Esophagus squamous epithelium (tissue), 5 donors: Measurements from ENCODE around the gene TM4SF1. TPM values are rescaled to one million over a fixed set of nuclear protein-coding genes. Genes with fewer than 3 reads are reported as not detected.

Source experiments
- DNase-seq: peaks from one replicate; lab custom pipeline; 2025; lab: John Stamatoyannopoulos, UW
- H3K27ac ChIP-seq, 4 donors: fragments of 200-600 bp; sonication (generic); one replicate each; pipeline ENCODE4 v1.5.1; 2016 to 2019; ENCODE audit warnings: mild to moderate bottlenecking in 1 of 4
- H3K27me3 ChIP-seq, 4 donors: fragments of 200-600 bp; sonication (generic); 1 replicate in 3 of 4; 2 replicates in 1 of 4; pipeline versions ENCODE4 v1.5.1 to v1.6.0; 2017 to 2021; ENCODE audit warnings: antibody characterized with exemption in 1 of 4
- H3K36me3 ChIP-seq, 3 donors: fragments of 200-600 bp; sonication (generic); one replicate each; pipeline ENCODE4 v1.5.1; 2016 to 2019
- H3K4me1 ChIP-seq, 3 donors: fragments of 200-600 bp; sonication (generic); one replicate each; pipeline ENCODE4 v1.5.1; 2017 to 2019
- H3K4me3 ChIP-seq, 4 donors: fragments of 200-600 bp; sonication (generic); 1 replicate in 3 of 4; 2 replicates in 1 of 4; pipeline ENCODE4 v1.5.1; 2016 to 2019; ENCODE audit warnings: mild to moderate bottlenecking in 2 of 4, moderate library complexity in 1 of 4
- H3K9me3 ChIP-seq, 3 donors: fragments of 200-600 bp; sonication (generic); one replicate each; pipeline ENCODE4 v1.5.1; 2016 to 2019
- POLR2A ChIP-seq, 4 donors: fragments of 450-650 bp; IDR thresholded peaks; one replicate each; pipeline ENCODE4 v1.6.1; 2017; ENCODE audit warnings: antibody characterized with exemption in 4 of 4, mild to moderate bottlenecking in 4 of 4, moderate library complexity in 3 of 4
- whole genome bisulfite sequencing, 2 donors: methylation state at CpG; one replicate each; pipeline ENCODE4 v1.1.5; 2018; 5-methylcytosine and 5-hydroxymethylcytosine counted together
- intact Hi-C: fragments of 100-400 bp; cut with DNase I; formaldehyde crosslinking; loops from one replicate; pipeline ENCODE4 v1.15.0; 2022
- total RNA-seq, 4 donors: library from RNA; depleted of rRNA; stranded (reverse); fragments of >200 nt; gene quantifications; one replicate each; pipeline ENCODE4 v1.1.0, GENCODE V29; 2016
- TF ChIP-seq, protein P1 (sequence below), 6 experiments: fragments of 450-650 bp in 4 of 6; fragments of 200-600 bp in 2 of 6; sonication (generic) in 2 of 6; IDR thresholded peaks; one replicate each; pipeline ENCODE4 v1.5.1; 2016 to 2019; ENCODE audit warnings: antibody characterized with exemption in 6 of 6, mild to moderate bottlenecking in 4 of 6, moderate library complexity in 4 of 6
- donor health status: DM: yes; HTN: yes; CAD: no.

Gene TM4SF1
- total RNA-seq, 4 donors from 2014 or later, result 153 to 290 (median 169) TPM

DNA sequence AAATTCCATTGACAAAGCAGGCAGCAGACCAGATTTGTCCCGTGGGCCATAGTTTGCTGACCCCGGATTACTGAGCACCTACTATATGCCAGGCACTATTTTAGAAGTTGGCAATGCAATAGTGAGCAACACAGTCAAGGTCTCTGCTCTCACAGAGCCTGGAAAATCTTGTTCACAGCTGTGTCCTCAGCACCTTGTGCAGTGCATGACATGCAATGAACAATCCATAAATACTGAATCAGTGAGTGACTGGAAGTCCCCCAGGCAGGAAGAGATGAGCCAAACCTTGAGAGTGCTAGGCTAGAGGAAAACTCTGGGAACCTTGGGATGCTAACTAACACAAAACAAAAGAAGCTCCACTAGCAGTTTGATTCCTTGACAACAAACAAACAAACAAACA is 14.4 kb downstream of the TM4SF1 start:
- no peak for DNase-seq
- Histone ChIP-seq H3K36me3 (no peaks in the 10 kb centered on the region), H3K9me3 (no peaks in the 10 kb centered on the region), H3K4me1 (peaks cover 0 to 43% (median 15%) of the 10 kb centered on the region in 3 donors), H3K27ac (no peak overlapping the region), H3K27me3 (no peaks in the 10 kb centered on the region), H3K4me3 (no peak overlapping the region)
- WGBS, 2 donors, result 65 to 68% methylated on average over 2 of the region's 2 CpGs
- TF ChIP-seq, protein P1, sequence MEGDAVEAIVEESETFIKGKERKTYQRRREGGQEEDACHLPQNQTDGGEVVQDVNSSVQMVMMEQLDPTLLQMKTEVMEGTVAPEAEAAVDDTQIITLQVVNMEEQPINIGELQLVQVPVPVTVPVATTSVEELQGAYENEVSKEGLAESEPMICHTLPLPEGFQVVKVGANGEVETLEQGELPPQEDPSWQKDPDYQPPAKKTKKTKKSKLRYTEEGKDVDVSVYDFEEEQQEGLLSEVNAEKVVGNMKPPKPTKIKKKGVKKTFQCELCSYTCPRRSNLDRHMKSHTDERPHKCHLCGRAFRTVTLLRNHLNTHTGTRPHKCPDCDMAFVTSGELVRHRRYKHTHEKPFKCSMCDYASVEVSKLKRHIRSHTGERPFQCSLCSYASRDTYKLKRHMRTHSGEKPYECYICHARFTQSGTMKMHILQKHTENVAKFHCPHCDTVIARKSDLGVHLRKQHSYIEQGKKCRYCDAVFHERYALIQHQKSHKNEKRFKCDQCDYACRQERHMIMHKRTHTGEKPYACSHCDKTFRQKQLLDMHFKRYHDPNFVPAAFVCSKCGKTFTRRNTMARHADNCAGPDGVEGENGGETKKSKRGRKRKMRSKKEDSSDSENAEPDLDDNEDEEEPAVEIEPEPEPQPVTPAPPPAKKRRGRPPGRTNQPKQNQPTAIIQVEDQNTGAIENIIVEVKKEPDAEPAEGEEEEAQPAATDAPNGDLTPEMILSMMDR (IDR thresholded peaks at IDR 0.05), result no peak
- TF ChIP-seq POLR2A (IDR thresholded peaks at IDR 0.05), result no peak
- intact Hi-C loops, result loop anchor here (10.0 kb wide), 1 partner anchor 122 kb away; no protein-coding TSS in a partner anchor

DNA sequence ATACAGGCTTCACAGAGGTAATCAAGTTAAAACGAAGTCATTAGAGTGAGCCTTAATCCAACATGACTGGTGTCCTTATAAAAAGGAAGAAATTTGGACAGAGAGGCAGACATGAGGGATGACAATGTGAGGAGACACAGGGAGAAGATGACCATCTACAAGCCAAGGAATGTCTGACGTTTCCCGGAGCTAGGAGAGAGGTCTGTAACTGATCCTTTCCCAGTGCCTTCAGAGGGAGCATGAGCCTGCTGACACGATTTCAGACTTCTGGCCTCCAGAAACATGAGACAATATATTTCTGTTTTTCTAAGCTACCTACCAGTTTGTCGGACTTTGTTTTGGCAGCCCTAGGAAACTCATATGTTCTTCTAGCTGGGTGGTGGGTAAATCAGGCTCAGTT is 15.1 kb downstream of the TM4SF1 start:
- 74 to 78% methylated on average over 5 of the region's 5 CpGs for WGBS, 2 donors
- TF ChIP-seq, protein P1 (IDR thresholded peaks at IDR 0.05), result no peak
- no peak for TF ChIP-seq POLR2A (IDR thresholded peaks at IDR 0.05)
- DNase-seq, result no peak
- Histone ChIP-seq H3K4me3 (no peak overlapping the region), H3K27ac (no peak overlapping the region), H3K36me3 (no peaks in the 10 kb centered on the region), H3K27me3 (no peaks in the 10 kb centered on the region), H3K9me3 (no peaks in the 10 kb centered on the region), H3K4me1 (peaks cover 0 to 37% (median 10%) of the 10 kb centered on the region in 3 donors)
- intact Hi-C loops, result loop anchor here (10.0 kb wide), 1 partner anchor 122 kb away; no protein-coding TSS in a partner anchor

DNA sequence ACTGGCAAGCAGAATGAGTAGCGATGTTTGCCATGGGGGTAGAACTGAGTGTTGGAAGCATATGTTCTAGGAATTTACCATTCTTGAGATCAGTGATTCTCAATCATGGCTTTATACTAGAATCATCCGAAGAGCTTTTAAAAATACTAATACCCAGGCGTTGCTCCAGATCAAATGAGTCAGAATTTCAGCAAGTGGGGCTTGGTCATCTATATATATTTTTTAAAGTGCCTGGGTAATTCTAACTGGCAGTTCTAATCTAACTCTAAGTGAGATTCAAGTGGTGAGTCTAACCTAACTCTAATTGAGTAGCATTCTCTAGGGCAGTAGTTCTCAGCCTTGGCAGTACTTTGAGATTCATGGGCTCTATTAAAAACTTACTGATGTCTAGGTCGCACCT is 20.8 kb downstream of the TM4SF1 start:
- Histone ChIP-seq H3K4me1 (peaks cover 0 to 14% (median 5%) of the 10 kb centered on the region in 3 donors), H3K27ac (peak overlapping the region in 3 of 4 donors; percentile 33 to 68 (median 33)), H3K4me3 (no peak overlapping the region), H3K36me3 (no peaks in the 10 kb centered on the region), H3K27me3 (no peaks in the 10 kb centered on the region), H3K9me3 (no peaks in the 10 kb centered on the region)
- DNase-seq, result no peak
- 52 to 61% methylated on average over 4 of the region's 4 CpGs for WGBS, 2 donors
- no peak for TF ChIP-seq POLR2A (IDR thresholded peaks at IDR 0.05)
- TF ChIP-seq, protein P1 (IDR thresholded peaks at IDR 0.05), result no peak
- intact Hi-C loops, result no loop called here

DNA sequence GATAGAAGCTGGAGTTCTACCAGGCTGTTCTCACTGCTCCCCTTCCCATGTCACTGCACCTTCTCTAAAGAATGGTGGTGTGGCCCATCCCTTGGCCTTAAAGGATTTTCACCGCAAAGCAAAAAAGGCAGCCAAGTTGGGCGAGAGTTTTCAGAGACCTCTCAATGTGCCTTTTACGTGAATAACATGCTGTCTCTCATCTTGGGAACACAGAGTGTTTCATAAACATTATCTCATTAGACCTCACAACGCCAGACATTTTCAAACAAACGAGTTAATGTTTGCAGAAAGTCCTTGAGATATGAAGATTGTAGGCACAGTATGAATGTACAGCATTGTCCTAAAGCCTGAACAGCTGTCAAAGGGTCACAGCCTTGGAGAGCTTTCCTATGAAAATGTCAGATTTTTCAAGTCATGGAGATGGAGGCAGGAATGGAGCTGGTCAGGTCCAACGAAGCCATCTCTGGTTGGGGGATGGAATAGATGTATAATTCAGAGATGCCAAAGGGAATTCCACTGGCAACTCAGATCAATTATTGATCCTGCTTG is 21.3 kb downstream of the TM4SF1 start:
- TF ChIP-seq POLR2A (IDR thresholded peaks at IDR 0.05), result no peak
- TF ChIP-seq, protein P1 (IDR thresholded peaks at IDR 0.05), result no peak
- no peak overlapping the region for H3K4me3 ChIP-seq
- intact Hi-C loops, result no loop called here
- no peaks in the 10 kb centered on the region for H3K9me3 ChIP-seq
- DNase-seq, result no peak
- WGBS, 2 donors, result 67 to 78% methylated on average over 6 of the region's 6 CpGs
- H3K4me1 ChIP-seq, result peaks cover 0 to 14% (median 5%) of the 10 kb centered on the region in 3 donors
- peak overlapping the region in 3 of 4 donors; percentile 33 to 68 (median 33) for H3K27ac ChIP-seq
- H3K36me3 ChIP-seq, result no peaks in the 10 kb centered on the region
- H3K27me3 ChIP-seq, result no peaks in the 10 kb centered on the region

DNA sequence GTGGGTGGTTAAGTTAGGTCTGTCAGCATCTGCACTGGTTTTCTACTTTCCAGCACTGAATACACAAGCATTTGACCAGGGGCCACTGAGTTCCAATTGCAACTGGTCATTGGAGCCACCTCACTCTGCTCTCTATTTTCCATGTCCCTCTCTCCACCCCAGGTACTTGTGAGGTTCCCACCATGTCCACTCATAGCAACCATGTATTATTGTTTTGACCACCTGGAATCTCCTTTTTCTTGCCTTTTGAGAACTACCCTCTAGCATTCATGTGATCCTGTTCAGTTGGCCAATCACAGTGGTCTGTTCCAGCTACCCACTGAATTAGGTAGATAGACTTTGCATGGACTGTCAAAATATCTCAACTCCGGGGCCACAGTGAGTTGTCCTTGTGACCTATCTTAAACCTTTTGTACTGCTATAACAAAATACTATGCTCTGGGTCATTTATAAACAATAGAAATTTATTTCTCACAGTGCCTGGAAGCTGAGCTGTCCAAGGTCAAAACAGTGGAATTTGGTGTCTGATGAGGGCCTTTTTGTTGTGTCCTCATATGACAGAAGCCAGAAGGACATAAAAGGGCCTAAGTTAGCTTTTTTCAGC is 23.8 kb downstream of the TM4SF1 start:
- intact Hi-C loops, result no loop called here
- Histone ChIP-seq H3K36me3 (no peaks in the 10 kb centered on the region), H3K27ac (peak overlapping the region in 3 of 4 donors; percentile 2 to 17 (median 4)), H3K9me3 (no peaks in the 10 kb centered on the region), H3K4me3 (no peak overlapping the region), H3K4me1 (peaks cover 0 to 14% (median 5%) of the 10 kb centered on the region in 3 donors), H3K27me3 (no peaks in the 10 kb centered on the region)
- DNase-seq, result no peak
- no peak for TF ChIP-seq POLR2A (IDR thresholded peaks at IDR 0.05)
- TF ChIP-seq, protein P1 (IDR thresholded peaks at IDR 0.05), result no peak
- 73% methylated on average over 1 of the region's 1 CpG for WGBS, 2 donors
